NCI-H1092 (cell line): Measurements from ENCODE around the gene DENND5B.
"Not testable (repeated sequence)": the region's sequence is repeated elsewhere in the genome, so short reads cannot be mapped to it uniquely, and the experiment has no call there.

Source experiments
- DNase-seq: peaks from one replicate; lab custom pipeline; 2025; lab: John Stamatoyannopoulos, UW

The DENND5B gene

GRCh38 chr12:31557707-31558106, 33.2 kb downstream of the DENND5B start:
- no peak for DNase-seq

- not testable (repeated sequence) for DNase-seq
These were observed 35.5 kb downstream of the DENND5B start for GRCh38 chr12:31555466-31555865.

GRCh38 chr12:31550590-31550989, 40.3 kb downstream of the DENND5B start:
- not testable (repeated sequence) for DNase-seq

- DNase-seq = no peak
These were observed 54.3 kb downstream of the DENND5B start for GRCh38 chr12:31536672-31537071.

- DNase-seq = no peak
These were observed 57.5 kb downstream of the DENND5B start for GRCh38 chr12:31533470-31533869.

- DNase-seq = no peak
These were observed 59.0 kb downstream of the DENND5B start for GRCh38 chr12:31531893-31532292.

- DNase-seq = no peak
These were observed 62.8 kb downstream of the DENND5B start for GRCh38 chr12:31528095-31528494.

GRCh38 chr12:31527083-31527482, 63.9 kb downstream of the DENND5B start:
- DNase-seq = no peak

- no peak for DNase-seq
These were observed 64.8 kb downstream of the DENND5B start for GRCh38 chr12:31526158-31526546.

- no peak for DNase-seq
These were observed 65.3 kb downstream of the DENND5B start for GRCh38 chr12:31525496-31526157.

- no peak for DNase-seq
These were observed 66.0 kb downstream of the DENND5B start for GRCh38 chr12:31524791-31525495.

GRCh38 chr12:31523306-31523705, 67.6 kb downstream of the DENND5B start:
- no peak for DNase-seq

- no peak for DNase-seq
These were observed 68.3 kb downstream of the DENND5B start for GRCh38 chr12:31522607-31523006.

- no peak for DNase-seq
These were observed 69.0 kb downstream of the DENND5B start for GRCh38 chr12:31521964-31522363.

- no peak for DNase-seq
These were observed 71.4 kb downstream of the DENND5B start for GRCh38 chr12:31519511-31519910.

GRCh38 chr12:31518680-31519227, 72.2 kb downstream of the DENND5B start:
- no peak for DNase-seq

GRCh38 chr12:31517994-31518393, 72.9 kb downstream of the DENND5B start:
- DNase-seq = no peak

GRCh38 chr12:31516702-31517101, 74.2 kb downstream of the DENND5B start:
- no peak for DNase-seq

- no peak for DNase-seq
These were observed 76.0 kb downstream of the DENND5B start for GRCh38 chr12:31514912-31515311.

- DNase-seq = no peak
These were observed 80.9 kb downstream of the DENND5B start for GRCh38 chr12:31510034-31510433.

GRCh38 chr12:31508436-31509150, 82.3 kb downstream of the DENND5B start:
- DNase-seq = no peak

- no peak for DNase-seq
These were observed 83.0 kb downstream of the DENND5B start for GRCh38 chr12:31507966-31508365.
